Measurements from ENCODE around the gene TGM2.

The TGM2 gene

DNA sequence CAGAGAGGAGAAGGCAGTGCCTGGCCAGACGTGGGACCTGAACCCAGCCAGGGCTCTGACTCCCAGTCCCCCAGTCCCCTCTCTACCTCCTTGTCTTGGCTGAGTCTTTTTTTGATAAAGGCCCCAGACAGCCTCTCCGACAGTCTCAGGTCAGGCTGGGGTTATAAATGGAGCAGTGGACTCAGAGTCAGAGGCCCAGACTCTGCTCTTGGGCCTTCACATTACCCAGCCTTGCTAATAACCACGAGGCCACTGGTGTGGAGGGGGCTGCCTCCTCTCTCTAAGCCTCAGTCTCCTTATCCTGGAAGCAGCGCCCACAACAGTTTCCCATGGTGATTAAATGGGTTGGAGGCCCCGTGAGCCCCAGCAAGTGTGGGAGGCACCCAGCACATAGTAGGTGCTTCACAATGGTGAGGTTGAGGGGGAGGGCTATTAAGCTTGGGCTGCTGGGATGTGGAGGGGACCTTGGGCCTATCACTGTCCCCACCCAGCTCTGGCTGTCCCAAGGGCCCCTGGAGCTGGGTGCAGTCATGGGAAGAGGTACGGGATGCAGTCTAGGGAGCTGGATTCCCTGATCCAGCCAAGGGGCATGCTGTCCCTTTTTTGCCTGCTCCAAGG is 35.7 kb downstream of the TGM2 start:
- DNase-seq: no peak

GRCh38 chr20:38128691-38129090 is 36.4 kb downstream of the TGM2 start:
- no peak for DNase-seq

DNA sequence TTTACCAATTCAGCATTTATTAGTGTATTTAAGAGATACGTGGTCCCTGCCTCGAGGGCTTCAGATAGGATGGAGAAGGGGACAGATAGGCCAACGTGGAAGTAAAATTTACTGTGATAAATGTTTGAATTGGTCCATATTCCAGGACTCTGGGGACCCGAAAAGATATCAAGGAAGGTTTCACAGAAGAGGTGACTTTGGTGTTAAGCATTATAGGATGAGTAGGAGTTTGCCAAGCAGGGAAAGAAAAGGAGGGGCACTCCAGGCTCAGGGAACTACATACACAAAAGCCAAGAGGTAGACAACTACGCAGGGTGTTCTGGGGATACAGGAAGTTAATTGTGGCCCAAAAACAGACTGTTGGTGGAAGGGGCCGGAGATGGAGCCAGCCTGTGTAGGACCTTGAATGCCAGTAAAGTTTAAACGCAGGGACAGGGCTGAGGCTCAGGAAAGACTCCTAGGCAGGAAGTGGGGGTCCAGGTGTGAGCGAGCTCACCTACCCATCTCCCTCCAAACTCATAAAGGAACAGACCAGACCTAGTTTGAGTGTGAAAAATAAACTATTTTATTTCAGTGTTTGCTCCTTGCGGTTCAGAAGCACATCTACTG is 37.0 kb downstream of the TGM2 start:
- no peak for DNase-seq

- peak; percentile 3 for DNase-seq
Observed at GRCh38 chr20:38126932-38127621, 38.0 kb downstream of the TGM2 start.

GRCh38 chr20:38126146-38126921 is 38.7 kb downstream of the TGM2 start:
- DNase-seq: no peak

GRCh38 chr20:38125157-38126056 is 39.7 kb downstream of the TGM2 start:
- DNase-seq: no peak

DNA sequence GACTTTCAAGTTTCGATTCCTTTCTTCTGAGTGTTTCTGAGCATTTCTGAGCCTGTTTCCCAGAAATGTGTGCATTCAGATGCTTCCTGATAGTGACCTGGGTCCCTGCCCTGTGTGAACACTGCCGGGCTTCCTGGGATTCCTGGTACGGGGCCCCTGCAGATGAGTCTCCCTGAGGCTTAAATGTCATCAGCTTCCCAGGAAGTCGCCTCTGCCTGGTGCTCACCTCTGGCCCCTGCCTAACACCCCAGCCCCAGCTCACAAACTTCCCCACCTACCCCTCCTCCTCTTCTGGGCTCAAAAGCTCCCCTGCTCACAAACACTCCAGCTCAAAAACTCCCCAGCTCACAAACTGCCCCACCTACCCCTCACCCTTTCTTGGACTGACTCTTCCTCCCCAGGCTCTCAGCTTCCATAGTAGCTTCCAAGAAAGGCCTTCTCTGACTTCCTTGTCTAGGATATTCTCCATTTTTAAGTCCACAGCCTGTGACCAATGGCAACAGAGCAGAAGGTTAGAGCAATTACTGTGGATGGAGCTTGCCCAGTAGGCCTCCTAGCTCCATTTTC is 42.0 kb downstream of the TGM2 start:
- DNase-seq: peak; percentile 29

- no peak for DNase-seq
Observed at GRCh38 chr20:38121741-38122140, 43.3 kb downstream of the TGM2 start.

GRCh38 chr20:38120625-38120988 is 44.5 kb downstream of the TGM2 start:
- no peak for DNase-seq

- DNase-seq: no peak
Observed at GRCh38 chr20:38119446-38119845, 45.6 kb downstream of the TGM2 start.

- no peak for DNase-seq
Observed at GRCh38 chr20:38117635-38118034, 47.4 kb downstream of the TGM2 start.

- DNase-seq: peak; percentile 36
Observed at GRCh38 chr20:38117205-38117604, 47.9 kb downstream of the TGM2 start.

- no peak for DNase-seq
Observed at GRCh38 chr20:38116409-38117165, 48.5 kb downstream of the TGM2 start.

GRCh38 chr20:38115896-38116295 is 49.2 kb downstream of the TGM2 start:
- DNase-seq: no peak

- no peak for DNase-seq
Observed at GRCh38 chr20:38115205-38115604, 49.9 kb downstream of the TGM2 start.

DNA sequence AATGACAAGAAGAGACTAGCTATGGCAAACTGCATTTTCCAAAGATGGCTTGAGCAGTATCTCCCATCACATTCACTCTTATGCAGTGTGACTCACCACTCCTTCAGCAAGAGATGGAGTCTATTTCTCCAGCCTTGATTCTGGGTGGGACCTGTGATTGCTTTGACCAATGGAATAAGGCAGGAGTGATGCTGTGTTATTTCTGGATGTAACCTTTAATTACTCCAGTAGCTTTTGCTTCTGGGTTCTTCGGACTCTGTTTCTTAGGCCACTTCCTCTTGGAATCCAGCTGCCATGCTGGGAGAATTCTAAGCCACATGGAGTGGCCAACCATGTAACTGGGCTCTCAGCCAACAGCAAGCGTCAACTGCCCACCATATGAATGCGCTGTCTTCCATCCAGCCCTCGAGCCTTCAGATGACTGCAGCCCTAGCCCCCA is 50.7 kb downstream of the TGM2 start:
- DNase-seq: peak; percentile 29

DNA sequence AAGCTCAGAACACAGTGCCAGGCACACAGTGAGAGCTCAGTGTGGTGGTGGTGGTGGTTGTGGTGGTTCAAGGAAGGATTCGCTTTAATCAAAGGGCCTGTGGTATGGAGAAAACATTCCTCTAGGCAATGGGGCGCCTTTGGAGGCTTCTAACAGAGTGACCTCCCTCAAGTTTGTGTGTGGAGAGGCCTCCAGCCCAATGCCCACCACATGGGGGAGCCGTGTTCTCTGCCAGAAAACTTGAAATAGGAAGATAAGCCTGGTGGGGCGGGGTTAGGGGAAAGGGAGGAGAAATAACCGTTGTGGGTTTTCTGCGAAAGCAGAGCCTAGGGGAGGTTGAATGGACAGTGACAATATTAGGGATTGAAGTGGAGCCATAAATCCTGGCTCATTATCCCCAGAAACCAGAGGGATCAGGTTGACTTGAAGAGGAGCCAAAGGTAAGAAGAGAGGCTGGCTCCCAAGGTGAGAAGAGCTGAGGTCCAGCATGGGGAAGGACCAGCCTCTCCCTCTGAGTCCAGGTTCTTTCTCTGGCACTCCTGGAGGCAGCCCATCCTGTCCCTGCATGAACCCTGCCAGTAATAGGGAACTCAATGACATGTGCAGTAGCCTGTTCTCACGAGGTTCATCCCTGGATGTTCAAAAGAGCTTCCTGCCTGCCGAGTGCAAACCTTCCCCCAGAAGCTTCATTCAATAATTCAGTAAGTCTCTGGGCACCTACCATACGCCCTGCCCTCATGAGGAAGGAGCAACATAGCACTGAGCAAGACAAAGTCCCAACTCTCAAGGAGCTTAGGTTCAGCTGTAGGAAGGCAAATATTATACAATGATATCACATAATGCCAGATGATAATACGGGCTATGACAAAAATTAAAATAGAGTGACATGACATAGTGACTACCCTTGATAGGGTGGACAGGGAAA is 51.4 kb downstream of the TGM2 start:
- DNase-seq: peak; percentile 74

- no peak for DNase-seq
Observed at GRCh38 chr20:38112930-38113294, 52.2 kb downstream of the TGM2 start.

GRCh38 chr20:38112261-38112929 is 52.7 kb downstream of the TGM2 start:
- DNase-seq: no peak

Measured in MV-4-11 (cell line).